ENCODE data around the gene GTPBP3. TPM values are rescaled to one million over a fixed set of nuclear protein-coding genes. Genes with fewer than 3 reads are reported as not detected.

The GTPBP3 gene
- total RNA-seq, 2 donors from 2014 or later: 20.7 to 72.5 TPM

GRCh38 chr19:17341845-17342244, 4.5 kb downstream of the GTPBP3 start:
- no peak overlapping the region for H3K27ac ChIP-seq
- no peaks in the 10 kb centered on the region for H3K9me3 ChIP-seq
- no peak overlapping the region for H3K4me3 ChIP-seq
- H3K4me1 ChIP-seq (ENCODE audit: control insufficient read depth in 1 of 2, low read depth in 2 of 2): peaks cover 7 to 24% of the 10 kb centered on the region in 2 donors
- TF ChIP-seq, protein P1, sequence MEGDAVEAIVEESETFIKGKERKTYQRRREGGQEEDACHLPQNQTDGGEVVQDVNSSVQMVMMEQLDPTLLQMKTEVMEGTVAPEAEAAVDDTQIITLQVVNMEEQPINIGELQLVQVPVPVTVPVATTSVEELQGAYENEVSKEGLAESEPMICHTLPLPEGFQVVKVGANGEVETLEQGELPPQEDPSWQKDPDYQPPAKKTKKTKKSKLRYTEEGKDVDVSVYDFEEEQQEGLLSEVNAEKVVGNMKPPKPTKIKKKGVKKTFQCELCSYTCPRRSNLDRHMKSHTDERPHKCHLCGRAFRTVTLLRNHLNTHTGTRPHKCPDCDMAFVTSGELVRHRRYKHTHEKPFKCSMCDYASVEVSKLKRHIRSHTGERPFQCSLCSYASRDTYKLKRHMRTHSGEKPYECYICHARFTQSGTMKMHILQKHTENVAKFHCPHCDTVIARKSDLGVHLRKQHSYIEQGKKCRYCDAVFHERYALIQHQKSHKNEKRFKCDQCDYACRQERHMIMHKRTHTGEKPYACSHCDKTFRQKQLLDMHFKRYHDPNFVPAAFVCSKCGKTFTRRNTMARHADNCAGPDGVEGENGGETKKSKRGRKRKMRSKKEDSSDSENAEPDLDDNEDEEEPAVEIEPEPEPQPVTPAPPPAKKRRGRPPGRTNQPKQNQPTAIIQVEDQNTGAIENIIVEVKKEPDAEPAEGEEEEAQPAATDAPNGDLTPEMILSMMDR (IDR thresholded peaks at IDR 0.05): no peak
- no peaks in the 10 kb centered on the region for H3K27me3 ChIP-seq (replicated peaks; ENCODE audit: insufficient read depth)
- no peak for DNase-seq (ENCODE audit: low spot score)
- ATAC-seq (ENCODE audit: insufficient number of reproducible peaks, low FRiP score, low read depth): no peak
- H3K36me3 ChIP-seq: peaks cover 9% of the 10 kb centered on the region

- H3K27me3 ChIP-seq (replicated peaks; ENCODE audit: insufficient read depth): no peaks in the 10 kb centered on the region
- DNase-seq (ENCODE audit: low spot score) (no peak), ATAC-seq (ENCODE audit: insufficient number of reproducible peaks, low FRiP score, low read depth) (no peak)
- H3K4me3 ChIP-seq: no peak overlapping the region
- H3K4me1 ChIP-seq (ENCODE audit: control insufficient read depth in 1 of 2, low read depth in 2 of 2): peaks cover 22 to 39% of the 10 kb centered on the region in 2 donors
- no peaks in the 10 kb centered on the region for H3K9me3 ChIP-seq
- peaks cover 9% of the 10 kb centered on the region for H3K36me3 ChIP-seq
- peak overlapping the region; percentile 73 to 94 for H3K27ac ChIP-seq
- TF ChIP-seq, protein P1 (IDR thresholded peaks at IDR 0.05): peak; percentile 96
Observed at GRCh38 chr19:17346109-17346671, 8.8 kb downstream of the GTPBP3 start.

GRCh38 chr19:17347361-17347760, 10.0 kb downstream of the GTPBP3 start:
- H3K27ac ChIP-seq: peak overlapping the region; percentile 73 to 94
- H3K4me1 ChIP-seq (ENCODE audit: control insufficient read depth in 1 of 2, low read depth in 2 of 2): peaks cover 22 to 39% of the 10 kb centered on the region in 2 donors
- TF ChIP-seq, protein P1 (IDR thresholded peaks at IDR 0.05): no peak
- ATAC-seq (ENCODE audit: insufficient number of reproducible peaks, low FRiP score, low read depth) (peak; percentile 45), DNase-seq (ENCODE audit: low spot score) (no peak)
- no peaks in the 10 kb centered on the region for H3K27me3 ChIP-seq (replicated peaks; ENCODE audit: insufficient read depth)
- no peaks in the 10 kb centered on the region for H3K9me3 ChIP-seq
- H3K4me3 ChIP-seq: peak overlapping the region; percentile 17
- H3K36me3 ChIP-seq: no peaks in the 10 kb centered on the region

DNA sequence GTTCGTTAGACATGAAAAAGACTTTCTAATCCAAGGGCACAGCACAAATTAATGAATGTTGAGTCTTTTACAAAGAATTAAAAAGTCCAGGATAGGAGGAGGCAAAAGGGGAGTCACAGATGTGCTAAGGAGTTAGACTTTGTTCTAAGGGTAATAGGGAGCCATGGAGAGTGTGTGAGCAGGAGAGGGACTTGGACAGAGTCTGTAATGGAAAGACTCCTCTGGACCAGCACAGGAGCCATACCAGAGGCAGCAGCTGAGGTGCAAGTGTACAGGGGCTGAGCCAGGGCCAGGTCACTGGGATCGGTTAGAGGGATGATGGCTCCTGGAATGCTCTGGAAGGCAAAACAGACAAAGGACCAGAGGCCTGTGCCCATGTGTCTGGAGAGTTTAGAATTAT, 10.5 kb downstream of the GTPBP3 start:
- TF ChIP-seq, protein P1 (IDR thresholded peaks at IDR 0.05): no peak
- ATAC-seq (ENCODE audit: insufficient number of reproducible peaks, low FRiP score, low read depth) (no peak), DNase-seq (ENCODE audit: low spot score) (no peak)
- Histone ChIP-seq H3K9me3 (no peaks in the 10 kb centered on the region), H3K4me3 (peak overlapping the region; percentile 17), H3K4me1 (ENCODE audit: control insufficient read depth in 1 of 2, low read depth in 2 of 2) (peaks cover 22 to 43% of the 10 kb centered on the region in 2 donors), H3K36me3 (no peaks in the 10 kb centered on the region), H3K27ac (peak overlapping the region; percentile 73 to 94), H3K27me3 (replicated peaks; ENCODE audit: insufficient read depth) (no peaks in the 10 kb centered on the region)

GRCh38 chr19:17348700-17349099, 11.3 kb downstream of the GTPBP3 start:
- TF ChIP-seq, protein P1 (IDR thresholded peaks at IDR 0.05): no peak
- Histone ChIP-seq H3K4me1 (ENCODE audit: control insufficient read depth in 1 of 2, low read depth in 2 of 2) (peaks cover 22 to 47% of the 10 kb centered on the region in 2 donors), H3K36me3 (no peaks in the 10 kb centered on the region), H3K27ac (peak overlapping the region; percentile 73 to 94), H3K27me3 (replicated peaks; ENCODE audit: insufficient read depth) (no peaks in the 10 kb centered on the region), H3K4me3 (peak overlapping the region; percentile 56), H3K9me3 (no peaks in the 10 kb centered on the region)
- DNase-seq (ENCODE audit: low spot score): peak; percentile 51
- peak; percentile 23 for ATAC-seq (ENCODE audit: insufficient number of reproducible peaks, low FRiP score, low read depth)

All from thoracic aorta (tissue), 2 donors.